ENCODE measurements around the gene MROH8. TPM values are rescaled to one million over a fixed set of nuclear protein-coding genes. Genes with fewer than 3 reads are reported as not detected.

Gene MROH8
- total RNA-seq, 4 donors from 2014 or later = 2.2 to 18.0 (median 3.5) TPM

GRCh38 chr20:37053230-37053950 is 126.0 kb downstream of the MROH8 start:
- Histone ChIP-seq H3K4me3 (no peak overlapping the region), H3K4me1 (no peaks in the 10 kb centered on the region), H3K27me3 (no peaks in the 10 kb centered on the region), H3K36me3 (peaks cover 0 to 15% (median 8%) of the 10 kb centered on the region in 4 donors), H3K27ac (no peak overlapping the region), H3K9me3 (no peaks in the 10 kb centered on the region)
- 93 to 97% methylated on average over 4 of the region's 4 CpGs for WGBS, 2 donors (ENCODE audit: low coverage in 1 of 2)
- no peak for DNase-seq
- intact Hi-C loops (cut with DNase I; ENCODE audit: low total_unique reads) = loop anchor here (5.0 kb wide), 1 partner anchor 649 kb away; no protein-coding TSS in a partner anchor
- TF ChIP-seq POLR2AphosphoS5 (IDR thresholded peaks at IDR 0.05) (no peak), EP300 (IDR thresholded peaks at IDR 0.05; ENCODE audit: low read depth) (no peak), POLR2A (IDR thresholded peaks at IDR 0.05) (no peak), CTCF (IDR thresholded peaks at IDR 0.05) (no peak)
- in situ Hi-C loops (cut with MboI; ENCODE audit: low pct_ligation_motif_present in 1 of 4, low pct_unique_long_range_greater_than_20kb in 1 of 4, low sequenced_read_pairs in 3 of 4) = no loop called here

Other genes starting within 250 kb of the MROH8 start
- gene SAMHD1, start 227.8 kb downstream of the MROH8 start, total RNA-seq = 10 to 100 TPM; 40.6 to 96.9 (median 70.6) TPM
- 10 to 100 TPM in 1 of 4 donors, 1 to 10 TPM in 3; 1.5 to 11.6 (median 4.9) TPM for gene RBL1, start 83.6 kb downstream of the MROH8 start, total RNA-seq
- 100 to 1,000 TPM in 2 of 4 donors, 10 to 100 TPM in 2; 82.3 to 196 (median 105) TPM for gene RPN2, start 218 bp downstream of the MROH8 start, total RNA-seq
- gene GHRH, start 82.3 kb upstream of the MROH8 start, total RNA-seq = not detected
- gene MANBAL, start 110.1 kb upstream of the MROH8 start, total RNA-seq = 10 to 100 TPM in 3 of 4 donors, 1 to 10 TPM in 1; 8.8 to 31.4 (median 21.3) TPM
- 100 to 1,000 TPM in 3 of 4 donors, 10 to 100 TPM in 1; 87.0 to 155 (median 130) TPM for gene SRC, start 166.6 kb upstream of the MROH8 start, total RNA-seq

All from transverse colon (tissue), 4 donors.